ENCODE results near the gene ID2.

- TF ChIP-seq, protein P1, sequence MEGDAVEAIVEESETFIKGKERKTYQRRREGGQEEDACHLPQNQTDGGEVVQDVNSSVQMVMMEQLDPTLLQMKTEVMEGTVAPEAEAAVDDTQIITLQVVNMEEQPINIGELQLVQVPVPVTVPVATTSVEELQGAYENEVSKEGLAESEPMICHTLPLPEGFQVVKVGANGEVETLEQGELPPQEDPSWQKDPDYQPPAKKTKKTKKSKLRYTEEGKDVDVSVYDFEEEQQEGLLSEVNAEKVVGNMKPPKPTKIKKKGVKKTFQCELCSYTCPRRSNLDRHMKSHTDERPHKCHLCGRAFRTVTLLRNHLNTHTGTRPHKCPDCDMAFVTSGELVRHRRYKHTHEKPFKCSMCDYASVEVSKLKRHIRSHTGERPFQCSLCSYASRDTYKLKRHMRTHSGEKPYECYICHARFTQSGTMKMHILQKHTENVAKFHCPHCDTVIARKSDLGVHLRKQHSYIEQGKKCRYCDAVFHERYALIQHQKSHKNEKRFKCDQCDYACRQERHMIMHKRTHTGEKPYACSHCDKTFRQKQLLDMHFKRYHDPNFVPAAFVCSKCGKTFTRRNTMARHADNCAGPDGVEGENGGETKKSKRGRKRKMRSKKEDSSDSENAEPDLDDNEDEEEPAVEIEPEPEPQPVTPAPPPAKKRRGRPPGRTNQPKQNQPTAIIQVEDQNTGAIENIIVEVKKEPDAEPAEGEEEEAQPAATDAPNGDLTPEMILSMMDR (IDR thresholded peaks at IDR 0.05) = peak in 1 of 6 experiments; percentile 11
- peak; percentile 68 to 74 for TF ChIP-seq POLR2A (IDR thresholded peaks at IDR 0.05)
Observed at GRCh38 chr2:8678731-8679566, 2.9 kb upstream of the ID2 start.
